H1 (cell line): ENCODE results near the gene ZFYVE16.

ENCODE experiments used
- BRCA1 ChIP-seq: IDR thresholded peaks from 2 replicates; pipeline ENCODE4 v1.6.1; 2012; ENCODE audit warnings: low read depth, low read length, improper control_type of control experiment
- CEBPB ChIP-seq: IDR thresholded peaks from 2 replicates; pipeline ENCODE4 v1.6.1; 2012; ENCODE audit warnings: low read depth, low read length
- CHD2 ChIP-seq: IDR thresholded peaks from 2 replicates; pipeline ENCODE4 v1.6.1; 2012; ENCODE audit warnings: low read length, improper control_type of control experiment
- EP300 ChIP-seq, 2 experiments: IDR thresholded peaks; 1 replicate in 1 of 2; 2 replicates in 1 of 2; pipeline ENCODE4 v1.6.1; 2011 to 2012; ENCODE audit warnings: low read depth in 2 of 2, low read length in 2 of 2, mild to moderate bottlenecking in 2 of 2, borderline replicate concordance in 1 of 2, inconsistent platforms in 1 of 2, moderate library complexity in 1 of 2
- NANOG ChIP-seq: IDR thresholded peaks from 2 replicates; pipeline ENCODE4 v1.6.1; 2011; ENCODE audit warnings: low read length, low read depth, mild to moderate bottlenecking, inconsistent platforms; ENCODE audit not compliant: insufficient read depth, poor library complexity, severe bottlenecking
- NRF1 ChIP-seq: IDR thresholded peaks from 2 replicates; pipeline ENCODE4 v1.6.1; 2011; ENCODE audit warnings: mild to moderate bottlenecking, low read depth, low read length, improper control_type of control experiment
- POLR2A ChIP-seq, 2 experiments: IDR thresholded peaks; 1 replicate in 1 of 2; 2 replicates in 1 of 2; pipeline ENCODE4 v1.6.1; 2011; ENCODE audit warnings: low read depth in 2 of 2, low read length in 2 of 2, mild to moderate bottlenecking in 2 of 2; ENCODE audit errors: control extremely low read depth in 1 of 2
- TAF1 ChIP-seq: IDR thresholded peaks from 2 replicates; pipeline ENCODE4 v1.6.1; 2011; ENCODE audit warnings: mild to moderate bottlenecking, low read depth, low read length
- TF ChIP-seq, protein P1 (sequence below), 3 experiments: IDR thresholded peaks; 1 replicate in 2 of 3; 2 replicates in 1 of 3; pipeline versions ENCODE4 v1.5.1 to v1.6.1; 2011; ENCODE audit warnings: low read length in 3 of 3, mild to moderate bottlenecking in 3 of 3, inconsistent platforms in 2 of 3, low read depth in 1 of 3, moderate library complexity in 1 of 3; ENCODE audit not compliant: insufficient read depth in 1 of 3; ENCODE audit errors: control extremely low read depth in 1 of 3
- TF ChIP-seq, protein P2 (sequence below): IDR thresholded peaks from 2 replicates; pipeline ENCODE4 v1.6.1; 2011; ENCODE audit warnings: low read depth, mild to moderate bottlenecking, low read length; ENCODE audit not compliant: insufficient read depth

DNA sequence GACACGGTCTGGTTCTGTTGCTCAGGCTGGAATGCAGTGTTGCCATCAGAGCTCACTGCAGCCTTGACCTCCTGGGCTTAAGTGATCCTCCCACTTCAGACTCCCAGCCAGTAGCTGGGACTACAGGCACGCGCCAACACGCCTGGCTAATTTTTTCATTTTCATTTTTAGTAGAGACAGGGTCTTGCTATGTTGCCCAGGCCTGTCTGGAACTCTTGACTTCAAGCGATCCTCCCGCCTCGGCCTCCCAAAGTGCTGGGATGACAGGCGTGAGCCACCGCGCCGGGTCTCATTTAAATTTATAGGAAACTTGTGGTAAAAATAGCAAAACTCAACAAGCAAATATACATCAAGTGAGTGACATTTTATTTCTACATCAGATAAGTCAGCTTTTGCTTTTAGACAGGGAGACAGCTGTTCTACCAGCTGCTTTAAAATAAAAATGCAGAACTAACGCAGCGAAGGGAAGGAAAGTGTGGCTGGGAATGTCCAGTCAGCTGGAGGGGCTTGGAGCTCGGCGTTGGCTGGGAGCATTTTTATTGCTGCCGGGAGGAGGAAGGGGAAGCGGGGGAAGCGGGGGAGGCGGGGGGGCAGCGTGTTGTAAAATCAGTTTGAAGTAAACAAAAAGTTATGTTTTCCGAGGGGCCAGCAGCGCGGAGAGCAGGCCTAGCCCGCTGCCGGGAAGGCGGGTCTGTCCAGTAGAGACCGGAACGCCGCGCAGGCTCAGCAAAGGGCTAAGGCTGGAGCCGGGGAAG lies 707 bp upstream of the ZFYVE16 start:
- TF ChIP-seq BRCA1 = no peak
- TF ChIP-seq CEBPB = no peak
- TF ChIP-seq TAF1 = no peak
- TF ChIP-seq NRF1 = no peak
- no peak for TF ChIP-seq NANOG
- TF ChIP-seq EP300 (IDR thresholded peaks at IDR 0.05; ENCODE audit: borderline replicate concordance in 1 of 2, low read depth in 2 of 2, low read length in 2 of 2) = no peak
- TF ChIP-seq CHD2 = no peak
- TF ChIP-seq, protein P1, sequence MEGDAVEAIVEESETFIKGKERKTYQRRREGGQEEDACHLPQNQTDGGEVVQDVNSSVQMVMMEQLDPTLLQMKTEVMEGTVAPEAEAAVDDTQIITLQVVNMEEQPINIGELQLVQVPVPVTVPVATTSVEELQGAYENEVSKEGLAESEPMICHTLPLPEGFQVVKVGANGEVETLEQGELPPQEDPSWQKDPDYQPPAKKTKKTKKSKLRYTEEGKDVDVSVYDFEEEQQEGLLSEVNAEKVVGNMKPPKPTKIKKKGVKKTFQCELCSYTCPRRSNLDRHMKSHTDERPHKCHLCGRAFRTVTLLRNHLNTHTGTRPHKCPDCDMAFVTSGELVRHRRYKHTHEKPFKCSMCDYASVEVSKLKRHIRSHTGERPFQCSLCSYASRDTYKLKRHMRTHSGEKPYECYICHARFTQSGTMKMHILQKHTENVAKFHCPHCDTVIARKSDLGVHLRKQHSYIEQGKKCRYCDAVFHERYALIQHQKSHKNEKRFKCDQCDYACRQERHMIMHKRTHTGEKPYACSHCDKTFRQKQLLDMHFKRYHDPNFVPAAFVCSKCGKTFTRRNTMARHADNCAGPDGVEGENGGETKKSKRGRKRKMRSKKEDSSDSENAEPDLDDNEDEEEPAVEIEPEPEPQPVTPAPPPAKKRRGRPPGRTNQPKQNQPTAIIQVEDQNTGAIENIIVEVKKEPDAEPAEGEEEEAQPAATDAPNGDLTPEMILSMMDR (IDR thresholded peaks at IDR 0.05; ENCODE audit: control extremely low read depth in 1 of 3, insufficient read depth in 1 of 3, low read depth in 1 of 3, low read length in 3 of 3) = no peak
- TF ChIP-seq POLR2A (IDR thresholded peaks at IDR 0.05; ENCODE audit: control extremely low read depth in 1 of 2, low read depth in 2 of 2, low read length in 2 of 2) = no peak
- TF ChIP-seq, protein P2, sequence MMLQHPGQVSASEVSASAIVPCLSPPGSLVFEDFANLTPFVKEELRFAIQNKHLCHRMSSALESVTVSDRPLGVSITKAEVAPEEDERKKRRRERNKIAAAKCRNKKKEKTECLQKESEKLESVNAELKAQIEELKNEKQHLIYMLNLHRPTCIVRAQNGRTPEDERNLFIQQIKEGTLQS = no peak
